Muscle layer of colon (tissue), 2 donors: Measurements from ENCODE around the gene CDC42EP5.

ENCODE experiments used
- H3K27ac ChIP-seq: one replicate; pipeline ENCODE4 v1.7.0; 2013; ENCODE audit warnings: low read depth, mild to moderate bottlenecking, low read length, moderate library complexity
- H3K27me3 ChIP-seq, 2 donors: one replicate each; pipeline ENCODE4 v1.7.0; 2013; ENCODE audit warnings: low read length in 2 of 2, mild to moderate bottlenecking in 2 of 2; ENCODE audit not compliant: insufficient read depth in 2 of 2, control insufficient read depth in 1 of 2
- H3K36me3 ChIP-seq: one replicate; pipeline ENCODE4 v1.7.0; 2013; ENCODE audit warnings: mild to moderate bottlenecking, low read length; ENCODE audit not compliant: insufficient read depth
- H3K4me1 ChIP-seq: one replicate; pipeline ENCODE4 v1.7.0; 2013; ENCODE audit warnings: mild to moderate bottlenecking, low read length; ENCODE audit not compliant: insufficient read depth
- H3K4me3 ChIP-seq, 2 donors: one replicate each; pipeline ENCODE4 v1.7.0; 2013; ENCODE audit warnings: low read length in 2 of 2, low read depth in 1 of 2, mild to moderate bottlenecking in 1 of 2, moderate library complexity in 1 of 2
- H3K9ac ChIP-seq: one replicate; pipeline ENCODE4 v1.7.0; 2013; ENCODE audit warnings: low read length
- H3K9me3 ChIP-seq: one replicate; pipeline ENCODE4 v1.7.0; 2013; ENCODE audit warnings: mild to moderate bottlenecking, low read length
- donor health status: abdominal sarcoma.
- donor health status: Adenocarcinoma of cecum.

Gene CDC42EP5

DNA sequence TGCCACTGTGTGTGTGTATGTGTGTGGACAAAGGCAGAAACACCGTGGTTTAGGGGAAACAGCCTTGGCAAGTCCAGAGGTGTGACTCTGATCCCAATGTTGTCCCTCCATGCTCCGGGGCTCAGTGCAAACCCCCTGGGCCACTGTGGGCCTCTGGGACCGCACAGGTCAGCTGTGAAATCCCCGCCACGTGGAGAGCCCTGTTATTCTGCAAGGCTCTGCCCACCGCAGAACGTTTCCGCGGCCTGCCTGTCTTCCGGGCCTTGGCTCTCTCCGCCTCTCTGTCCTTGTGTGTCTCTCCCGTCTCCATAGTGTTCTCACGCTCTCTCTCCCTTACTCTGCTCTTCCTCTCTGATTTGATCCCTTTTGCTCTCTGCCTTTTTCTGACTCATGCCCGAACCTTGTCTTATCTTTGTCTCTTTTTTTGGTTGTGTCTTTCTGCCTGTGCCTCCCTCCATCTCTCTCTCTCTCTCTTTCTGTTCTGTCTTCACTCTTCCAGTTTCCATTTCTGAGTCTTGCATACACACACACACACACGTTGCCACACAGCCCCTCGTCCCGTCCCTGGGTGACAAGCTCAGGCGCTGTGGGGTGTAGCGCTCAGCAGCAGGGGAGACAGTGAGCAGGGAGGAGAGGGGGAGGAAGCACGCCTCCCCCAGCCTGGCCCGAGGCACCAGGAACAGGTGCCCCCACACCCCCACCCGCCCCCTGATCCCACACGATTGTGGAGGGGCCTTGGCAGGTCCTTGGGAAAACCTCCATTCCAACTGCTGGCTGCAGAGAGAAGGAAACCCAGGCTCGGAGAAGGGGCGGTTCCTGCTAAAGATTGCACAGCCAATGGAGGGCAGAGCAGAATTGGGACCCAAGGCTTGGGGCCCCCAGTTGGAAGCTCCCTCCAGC lies 54.8 kb downstream of the CDC42EP5 start:
- peaks cover 21 to 64% of the 10 kb centered on the region in 2 donors for H3K27me3 ChIP-seq
- no peaks in the 10 kb centered on the region for H3K36me3 ChIP-seq

DNA sequence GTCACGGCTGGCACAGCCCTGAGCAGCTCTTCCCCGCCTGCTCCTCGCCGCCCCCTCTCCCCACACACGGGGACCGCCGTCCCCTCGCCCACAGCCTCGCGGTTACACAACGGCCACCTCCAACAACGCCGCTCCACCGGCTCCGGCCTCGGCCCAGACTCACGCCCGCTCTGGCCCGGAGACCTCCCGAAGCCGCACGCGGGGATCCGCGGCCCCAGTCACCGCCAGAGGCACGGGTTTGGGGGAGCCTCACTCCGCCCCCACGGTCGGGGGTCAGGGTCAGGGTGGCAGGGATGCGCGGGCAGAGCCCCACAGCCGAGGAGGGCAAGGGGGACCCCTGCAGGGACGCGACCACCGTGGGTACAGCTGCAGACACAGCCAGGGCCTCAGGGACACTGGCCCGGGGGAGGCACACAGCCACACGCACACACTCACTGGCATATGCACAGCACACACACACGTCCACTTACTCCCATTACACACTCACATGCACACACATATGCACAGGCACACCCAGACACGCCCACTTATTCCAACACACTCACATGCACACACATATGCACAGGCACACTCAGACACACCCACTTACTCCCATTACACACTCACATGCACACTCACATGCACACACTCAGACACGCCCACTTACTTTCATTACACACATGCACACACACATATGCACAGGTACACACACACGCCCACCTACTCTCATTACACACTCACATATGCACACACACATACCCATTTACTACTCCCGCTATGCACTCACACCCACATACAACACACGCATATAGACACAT lies 56.2 kb downstream of the CDC42EP5 start:
- Histone ChIP-seq H3K4me3 (no peak overlapping the region), H3K27ac (no peak overlapping the region), H3K27me3 (peaks cover 21 to 60% of the 10 kb centered on the region in 2 donors)

More for the DNA sequence above, 54.8 kb downstream of the CDC42EP5 start:
- Histone ChIP-seq H3K9ac (no peak overlapping the region), H3K4me3 (no peak overlapping the region), H3K27ac (no peak overlapping the region), H3K4me1 (no peaks in the 10 kb centered on the region), H3K9me3 (no peaks in the 10 kb centered on the region)

DNA sequence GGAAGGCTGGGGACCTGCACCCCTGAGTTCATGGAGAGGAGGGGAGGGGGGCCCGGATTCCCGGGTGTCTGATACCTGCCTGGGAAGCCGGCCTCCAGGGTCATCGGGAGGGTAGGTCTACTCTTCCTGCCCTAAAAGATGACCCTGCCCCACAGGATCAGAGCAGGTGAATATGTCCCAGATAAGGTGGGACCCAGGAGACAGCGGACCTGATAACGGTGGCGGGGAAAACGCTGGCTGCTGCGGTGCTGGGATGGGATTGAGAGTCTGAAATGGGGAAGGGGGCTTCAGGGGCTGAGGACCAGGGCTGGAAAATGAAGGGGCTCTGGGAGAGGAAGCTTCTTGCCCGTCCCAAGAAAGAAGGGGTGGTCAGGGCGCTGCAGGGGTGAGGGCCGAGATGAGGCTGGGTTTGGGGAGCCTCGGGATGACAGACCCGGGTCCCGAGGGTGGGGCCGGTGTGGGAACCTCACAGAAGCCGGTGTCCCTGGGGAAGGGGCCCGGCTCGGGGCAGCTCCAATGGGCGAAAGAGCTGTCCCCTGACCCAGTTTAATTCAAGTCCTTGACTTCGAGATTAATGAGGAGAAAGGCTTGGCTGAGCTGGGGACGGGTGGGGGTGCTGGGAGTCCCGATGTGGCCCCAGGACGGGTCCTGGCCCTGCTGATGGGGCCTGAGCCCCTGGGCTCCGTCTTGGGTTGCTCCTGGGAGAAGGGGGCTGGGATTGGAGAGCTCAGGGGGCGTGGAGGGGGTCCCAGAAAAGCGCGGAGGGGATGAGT lies 57.0 kb downstream of the CDC42EP5 start:
- peaks cover 21 to 52% of the 10 kb centered on the region in 2 donors for H3K27me3 ChIP-seq
- H3K36me3 ChIP-seq: no peaks in the 10 kb centered on the region
- no peak overlapping the region for H3K4me3 ChIP-seq
- H3K9me3 ChIP-seq: no peaks in the 10 kb centered on the region
- H3K4me1 ChIP-seq: no peaks in the 10 kb centered on the region
- no peak overlapping the region for H3K9ac ChIP-seq
- H3K27ac ChIP-seq: no peak overlapping the region

More for the DNA sequence above, 56.2 kb downstream of the CDC42EP5 start:
- Histone ChIP-seq H3K9ac (no peak overlapping the region), H3K9me3 (no peaks in the 10 kb centered on the region), H3K36me3 (no peaks in the 10 kb centered on the region), H3K4me1 (no peaks in the 10 kb centered on the region)

GRCh38 chr19:54415208-54415900 lies 57.7 kb downstream of the CDC42EP5 start, which contains the start of gene TTYH1:
TSS of gene TTYH1 (plus strand) at chr19:54415464. CDS start at chr19:54415553, 89 bp downstream.
- no peak within 1 kb of the TSS for H3K4me3 ChIP-seq
- H3K4me1 ChIP-seq: no peaks in the 10 kb centered on the region
- no peak within 1 kb of the TSS for H3K27ac ChIP-seq
- peaks cover 21 to 45% of the 10 kb centered on the region in 2 donors for H3K27me3 ChIP-seq
- H3K9me3 ChIP-seq: no peaks in the 10 kb centered on the region
- H3K36me3 ChIP-seq: no peaks in the 10 kb centered on the region
- no peak within 1 kb of the TSS for H3K9ac ChIP-seq
